ENCODE measurements around the gene CIRBP. TPM values are rescaled to one million over a fixed set of nuclear protein-coding genes. Genes with fewer than 3 reads are reported as not detected.

Gene CIRBP
- total and polyA plus RNA-seq, 2 of the 13 experiments (the other 11 are each of a cell fraction or from before 2014, with no cell fraction given) = 133 to 140 TPM

- TF ChIP-seq, protein P1, sequence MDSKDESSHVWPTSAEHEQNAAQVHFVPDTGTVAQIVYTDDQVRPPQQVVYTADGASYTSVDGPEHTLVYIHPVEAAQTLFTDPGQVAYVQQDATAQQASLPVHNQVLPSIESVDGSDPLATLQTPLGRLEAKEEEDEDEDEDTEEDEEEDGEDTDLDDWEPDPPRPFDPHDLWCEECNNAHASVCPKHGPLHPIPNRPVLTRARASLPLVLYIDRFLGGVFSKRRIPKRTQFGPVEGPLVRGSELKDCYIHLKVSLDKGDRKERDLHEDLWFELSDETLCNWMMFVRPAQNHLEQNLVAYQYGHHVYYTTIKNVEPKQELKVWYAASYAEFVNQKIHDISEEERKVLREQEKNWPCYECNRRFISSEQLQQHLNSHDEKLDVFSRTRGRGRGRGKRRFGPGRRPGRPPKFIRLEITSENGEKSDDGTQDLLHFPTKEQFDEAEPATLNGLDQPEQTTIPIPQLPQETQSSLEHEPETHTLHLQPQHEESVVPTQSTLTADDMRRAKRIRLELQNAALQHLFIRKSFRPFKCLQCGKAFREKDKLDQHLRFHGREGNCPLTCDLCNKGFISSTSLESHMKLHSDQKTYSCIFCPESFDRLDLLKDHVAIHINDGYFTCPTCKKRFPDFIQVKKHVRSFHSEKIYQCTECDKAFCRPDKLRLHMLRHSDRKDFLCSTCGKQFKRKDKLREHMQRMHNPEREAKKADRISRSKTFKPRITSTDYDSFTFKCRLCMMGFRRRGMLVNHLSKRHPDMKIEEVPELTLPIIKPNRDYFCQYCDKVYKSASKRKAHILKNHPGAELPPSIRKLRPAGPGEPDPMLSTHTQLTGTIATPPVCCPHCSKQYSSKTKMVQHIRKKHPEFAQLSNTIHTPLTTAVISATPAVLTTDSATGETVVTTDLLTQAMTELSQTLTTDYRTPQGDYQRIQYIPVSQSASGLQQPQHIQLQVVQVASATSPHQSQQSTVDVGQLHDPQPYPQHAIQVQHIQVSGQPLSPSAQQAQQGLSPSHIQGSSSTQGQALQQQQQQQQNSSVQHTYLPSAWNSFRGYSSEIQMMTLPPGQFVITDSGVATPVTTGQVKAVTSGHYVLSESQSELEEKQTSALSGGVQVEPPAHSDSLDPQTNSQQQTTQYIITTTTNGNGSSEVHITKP (CRISPR knock-in tag; IDR thresholded peaks at IDR 0.05; ENCODE audit: low read depth) = peak; percentile 68; the same call in 1 of the 2 replicates
- 0 out of 2 replicates have a peak, but pooled peaks have one; percentile 14 for TF ChIP-seq ZNF225 (CRISPR knock-in tag; IDR thresholded peaks at IDR 0.05)
- no peak for TF ChIP-seq BRCA1 (CRISPR knock-in tag; IDR thresholded peaks at IDR 0.05)
- peak; percentile 65; the same call in 1 of the 2 replicates for TF ChIP-seq ZNF331 (CRISPR knock-in tag; IDR thresholded peaks at IDR 0.05)
- TF ChIP-seq, protein P2, sequence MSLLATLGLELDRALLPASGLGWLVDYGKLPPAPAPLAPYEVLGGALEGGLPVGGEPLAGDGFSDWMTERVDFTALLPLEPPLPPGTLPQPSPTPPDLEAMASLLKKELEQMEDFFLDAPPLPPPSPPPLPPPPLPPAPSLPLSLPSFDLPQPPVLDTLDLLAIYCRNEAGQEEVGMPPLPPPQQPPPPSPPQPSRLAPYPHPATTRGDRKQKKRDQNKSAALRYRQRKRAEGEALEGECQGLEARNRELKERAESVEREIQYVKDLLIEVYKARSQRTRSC (CRISPR knock-in tag; IDR thresholded peaks at IDR 0.05; ENCODE audit: low read depth) = no peak
- peak; percentile 53; the same call in 1 of the 2 replicates for TF ChIP-seq ZNF543 (CRISPR knock-in tag; IDR thresholded peaks at IDR 0.05)
- peak; percentile 89 for TF ChIP-seq HDAC1 (CRISPR knock-in tag; IDR thresholded peaks at IDR 0.05)
- TF ChIP-seq ELF3 (CRISPR knock-in tag; IDR thresholded peaks at IDR 0.05) = peak; percentile 99
- TF ChIP-seq, protein P3, sequence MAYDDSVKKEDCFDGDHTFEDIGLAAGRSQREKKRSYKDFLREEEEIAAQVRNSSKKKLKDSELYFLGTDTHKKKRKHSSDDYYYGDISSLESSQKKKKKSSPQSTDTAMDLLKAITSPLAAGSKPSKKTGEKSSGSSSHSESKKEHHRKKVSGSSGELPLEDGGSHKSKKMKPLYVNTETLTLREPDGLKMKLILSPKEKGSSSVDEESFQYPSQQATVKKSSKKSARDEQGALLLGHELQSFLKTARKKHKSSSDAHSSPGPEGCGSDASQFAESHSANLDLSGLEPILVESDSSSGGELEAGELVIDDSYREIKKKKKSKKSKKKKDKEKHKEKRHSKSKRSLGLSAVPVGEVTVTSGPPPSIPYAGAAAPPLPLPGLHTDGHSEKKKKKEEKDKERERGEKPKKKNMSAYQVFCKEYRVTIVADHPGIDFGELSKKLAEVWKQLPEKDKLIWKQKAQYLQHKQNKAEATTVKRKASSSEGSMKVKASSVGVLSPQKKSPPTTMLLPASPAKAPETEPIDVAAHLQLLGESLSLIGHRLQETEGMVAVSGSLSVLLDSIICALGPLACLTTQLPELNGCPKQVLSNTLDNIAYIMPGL (CRISPR knock-in tag; IDR thresholded peaks at IDR 0.05; ENCODE audit: borderline replicate concordance in 1 of 2, low read depth in 1 of 2) = peak; percentile 60 to 80
- TF ChIP-seq ZNF180 (CRISPR knock-in tag; IDR thresholded peaks at IDR 0.05; ENCODE audit: borderline replicate concordance, low read depth) = no peak
- TF ChIP-seq ZNF354B (CRISPR knock-in tag; IDR thresholded peaks at IDR 0.05) = no peak
- TF ChIP-seq FOXA1 (IDR thresholded peaks at IDR 0.05) = no peak
- TF ChIP-seq FOXA1 (CRISPR knock-in tag; IDR thresholded peaks at IDR 0.05) = peak; percentile 11; the same call in 1 of the 2 replicates
- peak; percentile 97 for TF ChIP-seq ZFP36L1 (CRISPR knock-in tag; IDR thresholded peaks at IDR 0.05)
- peak in 1 of 2 experiments; percentile 26; a peak in 1 of 4 replicates for TF ChIP-seq KLF16 (CRISPR knock-in tag; IDR thresholded peaks at IDR 0.05)
- 0 out of 2 replicates have a peak, but pooled peaks have one; percentile 59 for TF ChIP-seq ZNF44 (CRISPR knock-in tag; IDR thresholded peaks at IDR 0.05)
- TF ChIP-seq SNAI1 (CRISPR knock-in tag; IDR thresholded peaks at IDR 0.05; ENCODE audit: borderline replicate concordance) = peak; percentile 22; the same call in 1 of the 2 replicates
Measured at GRCh38 chr19:1259206-1259875, 9.8 kb upstream of the CIRBP start (continued).

All from HepG2 (cell line).